HG03558 (cell line): ENCODE data around the gene CNNM3.
A peak's percentile ranks its signal among the peaks of the same experiment; 100 is the strongest.
"Not testable (repeated sequence)": the region's sequence is repeated elsewhere in the genome, so short reads cannot be mapped to it uniquely, and the experiment has no call there.

Experiments
- ATAC-seq: cut with Tn5 transposase; IDR thresholded peaks from one replicate; pipeline ENCODE4 v1.9.1; 2021; ENCODE audit warnings: moderate number of reproducible peaks; ENCODE audit not compliant: unreplicated experiment; ENCODE audit errors: extremely low read depth

Gene CNNM3

GRCh38 chr2:96798733-96799622 lies 17.1 kb upstream of the CNNM3 start:
- no peak for ATAC-seq

DNA sequence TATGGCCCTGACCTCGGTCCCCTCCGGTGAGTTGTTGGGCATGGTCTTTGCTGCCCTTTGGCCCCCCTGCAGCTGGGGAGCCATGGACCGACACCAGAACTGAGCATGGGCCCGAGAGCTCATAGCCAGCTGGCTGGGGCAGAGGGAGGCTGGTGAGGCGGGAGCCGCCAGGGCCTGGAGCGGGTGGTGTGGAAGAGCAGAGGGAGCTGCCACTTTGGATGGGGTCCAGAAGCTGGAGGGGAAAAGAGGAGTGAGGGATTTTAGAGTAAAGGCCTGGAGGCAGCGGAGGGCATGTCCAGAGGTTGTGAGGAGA lies 16.5 kb upstream of the CNNM3 start:
- ATAC-seq = no peak

DNA sequence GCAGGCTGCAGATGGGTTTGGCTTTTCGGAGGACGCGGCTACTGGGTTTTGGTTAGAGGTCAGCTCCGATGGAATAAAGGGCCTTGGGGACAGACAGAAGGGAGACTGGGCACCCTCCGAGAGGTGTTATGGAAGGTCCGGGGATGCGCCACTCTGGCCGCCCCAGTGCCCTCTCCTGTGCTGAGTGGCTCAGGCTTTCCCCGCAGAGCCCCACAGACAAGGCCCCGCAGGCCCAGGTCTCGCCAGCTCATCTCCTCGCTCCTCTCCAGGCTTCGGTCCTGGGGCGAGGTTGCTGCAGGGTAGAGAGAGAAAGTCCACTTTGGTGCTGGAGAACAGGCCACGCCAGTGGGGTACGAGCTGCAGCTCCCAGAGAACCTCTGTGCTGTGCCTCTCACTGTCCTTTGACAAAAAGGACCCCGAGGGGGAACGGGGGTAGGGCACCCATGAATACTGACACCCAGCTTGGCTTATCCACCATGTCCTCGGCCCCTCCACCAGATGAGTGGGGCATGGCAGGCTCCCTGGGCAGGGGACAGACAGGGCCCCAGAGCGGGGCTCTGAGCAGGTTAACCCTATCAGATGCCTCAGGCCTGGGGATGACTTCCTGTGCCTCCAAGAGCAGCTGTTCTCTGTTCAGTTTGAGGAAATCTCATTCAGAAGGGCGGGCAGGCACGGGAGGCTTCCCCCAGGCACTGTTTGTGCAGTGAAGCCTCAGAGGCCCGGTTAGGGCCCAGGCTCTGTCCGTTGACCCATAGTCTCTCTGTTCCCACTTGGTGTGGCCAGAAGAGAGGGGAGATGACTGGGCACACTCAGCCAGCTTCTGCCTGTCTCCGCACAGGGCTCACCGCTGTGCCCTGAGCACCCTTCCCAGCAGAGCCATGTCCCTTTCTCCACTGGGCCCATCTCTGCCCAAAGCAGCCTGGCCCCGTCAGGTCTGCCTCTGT lies 15.7 kb upstream of the CNNM3 start:
- ATAC-seq = no peak

GRCh38 chr2:96801005-96801785 lies 14.9 kb upstream of the CNNM3 start:
- ATAC-seq = no peak

- ATAC-seq = no peak
Measured at GRCh38 chr2:96801786-96802595, 14.1 kb upstream of the CNNM3 start.

GRCh38 chr2:96802721-96803120 lies 13.3 kb upstream of the CNNM3 start:
- no peak for ATAC-seq

GRCh38 chr2:96804986-96805385 lies 11.1 kb upstream of the CNNM3 start:
- ATAC-seq = no peak

DNA sequence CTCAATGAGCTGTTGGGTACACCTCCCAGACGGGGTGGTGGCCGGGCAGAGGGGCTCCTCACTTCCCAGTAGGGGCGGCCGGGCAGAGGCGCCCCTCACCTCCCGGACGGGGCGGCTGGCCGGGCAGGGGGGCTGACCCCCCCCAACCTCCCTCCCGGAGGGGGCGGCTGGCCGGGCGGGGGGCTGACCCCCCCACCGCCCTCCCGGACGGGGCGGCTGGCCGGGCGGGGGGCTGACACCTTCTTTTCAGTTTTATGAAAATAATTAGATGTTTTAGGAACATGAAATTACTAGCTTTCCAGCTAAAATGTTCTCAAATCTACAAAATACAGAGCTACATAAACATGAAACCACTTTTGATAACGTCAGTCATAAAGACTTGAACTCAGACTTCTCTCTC lies 10.1 kb upstream of the CNNM3 start:
- ATAC-seq = not testable (repeated sequence)

DNA sequence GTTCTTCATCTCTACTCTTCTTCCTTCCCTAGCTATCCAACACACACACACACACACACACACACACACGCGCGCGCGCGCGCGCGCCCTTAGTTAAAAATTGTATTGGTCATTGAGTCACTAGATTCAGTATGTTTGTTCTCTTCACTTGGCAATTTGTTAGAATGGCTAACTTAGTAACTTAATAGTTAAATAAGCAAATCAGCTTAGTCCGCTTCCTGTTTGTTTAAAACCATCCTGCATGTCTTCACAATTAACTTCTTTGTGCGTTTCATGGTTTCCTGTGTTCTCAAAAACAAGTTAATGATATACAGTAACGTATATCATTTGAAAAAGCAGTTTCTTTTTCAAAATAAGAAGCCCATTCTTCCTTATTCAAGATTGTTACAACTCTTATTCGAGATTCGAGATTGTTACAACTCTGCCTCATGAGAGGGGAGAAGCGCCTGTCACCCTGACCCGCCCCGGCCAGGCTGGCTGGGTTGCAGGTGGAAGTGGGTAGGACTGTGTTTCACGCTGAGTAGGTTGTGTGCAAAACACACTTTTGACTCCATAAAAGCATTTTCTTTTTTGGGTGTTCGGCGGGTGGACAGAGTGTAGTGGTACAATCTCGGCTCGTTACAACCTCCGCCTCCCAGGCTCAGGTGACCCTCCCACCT lies 9.5 kb upstream of the CNNM3 start:
- no peak for ATAC-seq

DNA sequence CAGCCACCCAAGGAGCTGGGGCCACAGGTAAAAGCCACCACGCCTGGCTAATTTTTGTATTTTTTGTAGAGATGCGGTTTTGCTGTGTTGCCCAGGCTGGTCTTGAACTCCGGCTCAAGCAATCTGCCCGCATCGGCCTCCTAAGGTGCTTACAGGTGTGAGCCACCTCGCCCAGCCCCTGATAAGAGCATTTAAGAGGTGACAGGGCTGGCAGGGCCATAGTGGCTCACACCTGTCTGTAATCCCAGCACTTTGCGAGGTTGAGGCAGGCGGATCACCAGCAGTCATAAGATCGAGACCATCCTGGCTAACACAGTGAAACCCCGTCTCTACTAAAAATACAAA lies 9.0 kb upstream of the CNNM3 start:
- ATAC-seq = no peak

DNA sequence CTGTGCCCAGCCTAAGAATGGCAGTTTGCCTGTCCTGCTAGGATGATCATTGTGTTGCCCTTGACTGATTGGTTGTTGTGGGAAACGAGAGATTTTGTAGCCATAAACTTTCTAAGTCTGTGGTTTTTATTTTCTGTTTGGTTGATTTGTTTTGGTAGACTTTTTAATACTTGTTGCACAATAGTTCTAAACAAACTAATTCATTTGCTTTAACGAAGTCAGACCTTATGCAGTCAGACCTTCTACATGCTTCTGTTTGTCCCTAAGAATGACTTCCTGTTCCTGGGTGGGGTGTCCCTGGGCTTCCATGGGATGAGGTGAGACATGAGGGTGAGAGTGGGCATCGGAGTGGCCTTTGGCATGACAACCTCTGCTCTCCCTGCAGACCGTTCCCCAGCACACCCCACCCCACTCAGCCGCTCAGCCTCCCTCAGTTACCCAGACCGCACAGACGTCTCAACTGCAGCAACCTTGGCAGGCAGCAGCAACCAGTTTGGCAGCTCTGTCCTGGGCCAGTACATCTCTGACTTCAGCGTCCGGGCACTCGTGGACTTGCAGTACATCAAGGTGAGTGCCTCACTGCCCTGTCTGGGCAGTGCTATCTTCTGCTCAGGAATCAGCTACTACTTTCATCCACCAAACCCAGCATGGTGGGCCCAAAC lies 7.8 kb upstream of the CNNM3 start:
- ATAC-seq = no peak

- no peak for ATAC-seq
Measured at GRCh38 chr2:96809216-96809882, 6.7 kb upstream of the CNNM3 start.

- no peak for ATAC-seq
Measured at GRCh38 chr2:96809951-96810782, 5.9 kb upstream of the CNNM3 start.

DNA sequence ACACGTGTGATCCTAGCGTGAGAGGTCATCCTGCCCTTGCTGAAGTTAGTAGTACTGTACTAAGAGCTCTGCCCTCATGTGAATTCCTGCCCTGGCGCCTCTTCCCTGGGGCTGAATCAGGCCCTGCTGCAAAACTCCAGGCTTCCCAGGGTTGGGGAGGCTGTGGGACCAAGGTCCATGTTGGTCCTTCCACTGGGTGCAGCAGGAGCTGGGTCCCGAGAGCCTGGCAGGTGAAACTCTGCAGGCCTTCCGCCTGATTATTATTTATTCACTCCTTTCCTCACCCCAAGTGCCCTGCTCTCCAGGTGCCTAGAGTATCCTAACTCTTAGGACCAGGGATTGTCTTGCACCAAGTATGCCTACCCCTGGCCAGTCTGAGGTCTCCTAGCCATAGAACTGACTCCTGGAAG lies 5.3 kb upstream of the CNNM3 start:
- no peak for ATAC-seq

DNA sequence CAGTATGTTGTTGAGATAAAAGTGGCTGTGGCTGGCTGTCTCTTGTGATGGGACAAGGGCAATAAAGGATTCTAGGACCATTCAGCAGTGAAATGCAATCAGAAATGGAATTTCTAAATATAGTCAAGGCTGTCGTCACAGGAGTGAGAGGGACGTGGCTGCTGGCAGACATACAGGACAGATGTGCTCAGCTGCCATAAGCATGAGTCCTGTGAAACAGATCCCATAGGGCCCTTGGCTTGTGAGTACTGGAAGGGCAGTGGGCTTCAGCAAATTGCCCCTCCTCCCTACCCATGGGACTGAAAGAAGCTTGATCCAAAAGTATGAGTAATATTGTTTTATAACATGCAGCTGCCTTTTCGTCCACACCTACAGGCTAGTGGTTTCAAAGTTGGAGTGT lies 4.2 kb upstream of the CNNM3 start:
- ATAC-seq = no peak

- no peak for ATAC-seq
Measured at GRCh38 chr2:96813656-96814055, 2.4 kb upstream of the CNNM3 start.

- ATAC-seq = peak; percentile 3
Measured at GRCh38 chr2:96815326-96816126, 542 bp upstream of the CNNM3 start.
